K562 (cell line): ENCODE results near the gene TNK2. TPM values are rescaled to one million over a fixed set of nuclear protein-coding genes. Genes with fewer than 3 reads are reported as not detected.
"Not testable (repeated sequence)": the region's sequence is repeated elsewhere in the genome, so short reads cannot be mapped to it uniquely, and the experiment has no call there.

Source experiments
- ATAC-seq: fragments of 200-7000 bp; cut with Tn5 transposase; 3 replicates; pipeline ENCODE4 v1.9.1; 2020; ENCODE audit warnings: moderate library complexity
- BruUV-seq: library from RNA; stranded (reverse); fragments of 400-500 nt; replicated peaks from 2 replicates; lab custom pipeline; 2021; lab: Mats Ljungman, UMichigan
- CTCF ChIA-PET: fragments of 300-600 bp; formaldehyde crosslinking; extraction: SDS; loops from one replicate; lab custom pipeline; 2021; ENCODE audit warnings: low intra/inter-chr PET ratio; lab: Yijun Ruan, JAX
- POLR2A ChIA-PET: fragments of 300-600, 350-650 bp; sonication (Branson Sonifier 250); formaldehyde crosslinking; extraction: SDS; loops from one replicate; lab custom pipeline; 2021; ENCODE audit warnings: antibody characterized with exemption, inconsistent platforms; lab: Yijun Ruan, JAX
- DNase-seq, 4 experiments: peaks; one replicate each; pipeline versions ENCODE4 v3.0.0 to v3.0.0-alpha.2; 2011 to 2018; ENCODE audit warnings: low spot score in 3 of 4, mixed read lengths in 3 of 4; ENCODE audit errors: extremely low read depth in 1 of 4
- FAIRE-seq: peaks from 2 replicates; lab custom pipeline; 2011; peaks lifted over from hg19 to GRCh38; lab: Jason Lieb, UNC
- H2AFZ ChIP-seq: 2 replicates; pipeline ENCODE4 v1.6.0; 2011; ENCODE audit warnings: low read depth, low read length, control low read depth, inconsistent platforms
- H3K27ac ChIP-seq: fragments of 200-600 bp; 3 replicates; pipeline ENCODE4 v1.8.0; 2011; ENCODE audit warnings: low read depth, mild to moderate bottlenecking, control low read depth, inconsistent platforms, low read length, moderate library complexity, mixed read lengths; ENCODE audit errors: extremely low read depth
- H3K27me3 ChIP-seq, 2 experiments: fragments of 300-600 bp in 1 of 2; 2 replicates in 1 of 2; 3 replicates in 1 of 2; pipeline versions ENCODE4 v1.6.0 to v1.8.0; 2011; ENCODE audit warnings: inconsistent platforms in 2 of 2, low read length in 2 of 2, mild to moderate bottlenecking in 1 of 2, mixed read lengths in 1 of 2, moderate library complexity in 1 of 2; ENCODE audit not compliant: control insufficient read depth in 2 of 2, insufficient read depth in 2 of 2
- H3K36me3 ChIP-seq: fragments of 300-600 bp; 3 replicates; pipeline ENCODE4 v1.8.0; 2011; ENCODE audit warnings: mild to moderate bottlenecking, low read length, inconsistent platforms; ENCODE audit not compliant: control insufficient read depth, insufficient read depth
- H3K4me1 ChIP-seq, 2 experiments: fragments of 200-600 bp in 1 of 2; replicated peaks in 1 of 2; 2 replicates in 1 of 2; 3 replicates in 1 of 2; pipeline versions ENCODE4 v1.5.1 to v1.8.0; 2011; ENCODE audit warnings: inconsistent platforms in 2 of 2, low read length in 2 of 2, mild to moderate bottlenecking in 1 of 2, mixed read lengths in 1 of 2, moderate library complexity in 1 of 2; ENCODE audit not compliant: control insufficient read depth in 2 of 2, insufficient read depth in 2 of 2
- H3K4me2 ChIP-seq: 2 replicates; pipeline ENCODE4 v1.6.1; 2011; ENCODE audit warnings: low read length, control low read depth, inconsistent platforms, mixed read lengths; ENCODE audit not compliant: insufficient read depth
- H3K4me3 ChIP-seq: fragments of 200-600 bp; sonication (generic), shearing (Covaris generic); 2 replicates; pipeline ENCODE4 v1.5.1; 2016; ENCODE audit warnings: control low read depth, inconsistent platforms
- H3K79me2 ChIP-seq: fragments of 200-600 bp; 3 replicates; pipeline ENCODE4 v1.8.0; 2011; ENCODE audit warnings: low read length, inconsistent platforms; ENCODE audit not compliant: control insufficient read depth, insufficient read depth
- H3K9ac ChIP-seq, 2 experiments: 2 replicates each; pipeline versions ENCODE4 v1.6.0 to v1.6.1; 2011; ENCODE audit warnings: low read depth in 2 of 2, low read length in 2 of 2, control low read depth in 1 of 2, inconsistent platforms in 1 of 2, mild to moderate bottlenecking in 1 of 2, mixed read lengths in 1 of 2; ENCODE audit not compliant: insufficient read depth in 1 of 2
- H3K9me1 ChIP-seq: one replicate; pipeline ENCODE4 v1.6.0; 2011; ENCODE audit warnings: inconsistent platforms, mild to moderate bottlenecking, low read length, moderate library complexity; ENCODE audit not compliant: control insufficient read depth, insufficient read depth
- H3K9me3 ChIP-seq: replicated peaks from 2 replicates; pipeline ENCODE4 v1.5.1; 2011; ENCODE audit warnings: low read depth, low read length, inconsistent platforms; ENCODE audit not compliant: control insufficient read depth, insufficient read depth
- H4K20me1 ChIP-seq: replicated peaks from 2 replicates; pipeline ENCODE4 v1.6.1; 2011; ENCODE audit warnings: low read length, inconsistent platforms, mixed read lengths; ENCODE audit not compliant: control insufficient read depth, insufficient read depth
- POLR2A ChIP-seq: fragments of 450-650 bp; conservative IDR thresholded peaks from 2 replicates; pipeline ENCODE4 v1.6.1; 2016
- SUPT5H ChIP-seq: fragments of 450-650 bp; IDR thresholded peaks from 2 replicates; pipeline ENCODE4 v1.6.1; 2016
- WGBS: fragments of 100-300 bp; shearing (Covaris generic); methylation state at CpG from one replicate; pipeline ENCODE4 v1.1.6; 2016; ENCODE audit warnings: low coverage, mixed read lengths; ENCODE audit not compliant: insufficient coverage; ENCODE audit errors: missing lambda C conversion rate; 5-methylcytosine and 5-hydroxymethylcytosine counted together
- in situ Hi-C: fragments of 300-500 bp; cut with MboI; formaldehyde crosslinking; loops from 4 replicates; pipeline ENCODE4 v1.15.0; 2018; ENCODE audit warnings: inconsistent platforms, mixed read lengths
- intact Hi-C: fragments of 100-400 bp; cut with micrococcal nuclease; formaldehyde crosslinking; loops from 2 replicates; pipeline ENCODE4 v1.14.2; 2022
- polyA plus RNA-seq, 8 experiments: library from polyadenylated mRNA; depleted of rRNA in 4 of 8; stranded (reverse) in 5 of 8; unstranded in 3 of 8; fragments of >200 nt; fragmentation: Nextera tagmentation in 2 of 8; fragmentation: Illumina TruSeq in 1 of 8; extraction: Ambion mirVana in 2 of 8; extraction: Trizol in 1 of 8; gene quantifications; 2 replicates each; pipeline versions ENCODE4 v1.2.1 to v1.2.3, GENCODE V29; 2011 to 2014; ENCODE audit warnings: inconsistent platforms in 1 of 8, missing spikeins in 1 of 8
- total RNA-seq, 7 experiments: library from RNA; depleted of rRNA in 6 of 7; stranded (reverse); fragments of >200 nt in 6 of 7; fragmentation: Illumina TruSeq in 2 of 7; extraction: Trizol in 2 of 7; gene quantifications; 2 replicates each; pipeline versions ENCODE4 v1.2.1 to v1.2.3, GENCODE V29; 2011 to 2021; ENCODE audit warnings: low replicate concordance in 1 of 7

The TNK2 gene
- total and polyA plus RNA-seq, 9 of the 15 experiments (the other 6 are each of a cell fraction or from before 2014, with no cell fraction given), result 0.03 to 33.8 (median 6.5) TPM

GRCh38 chr3:195946910-195947699 is 38.8 kb upstream of the TNK2 start:
- H3K27me3 ChIP-seq, H3K4me3 ChIP-seq, POLR2A ChIA-PET, H3K9ac ChIP-seq, H4K20me1 ChIP-seq, FAIRE-seq, H3K27ac ChIP-seq, H3K4me2 ChIP-seq, intact Hi-C loops, DNase-seq, CTCF ChIA-PET, H2AFZ ChIP-seq, H3K9me1 ChIP-seq, BruUV-seq, ATAC-seq, H3K9me3 ChIP-seq, H3K4me1 ChIP-seq: not testable (repeated sequence)
- 90% methylated on average over 8 of the region's 20 CpGs for WGBS
- in situ Hi-C loops, result loop anchor here (10.0 kb wide), 1 partner anchor 1698 kb away; no protein-coding TSS in a partner anchor
- TF ChIP-seq SUPT5H, result 0 out of 2 replicates have a peak, but pooled peaks have one; percentile 44
- peak; percentile 39; the same call in 1 of the 2 replicates for TF ChIP-seq POLR2A
- Histone ChIP-seq H3K79me2 (peaks cover 17% of the 10 kb centered on the region), H3K36me3 (peaks cover 26% of the 10 kb centered on the region; the same call in 2 of the 3 replicates)

- H3K9me1 ChIP-seq, FAIRE-seq, BruUV-seq, H3K9ac ChIP-seq, H3K27ac ChIP-seq, H3K4me1 ChIP-seq, H3K79me2 ChIP-seq, H3K4me2 ChIP-seq, DNase-seq, H3K36me3 ChIP-seq, H2AFZ ChIP-seq, H3K9me3 ChIP-seq, H3K27me3 ChIP-seq, H3K4me3 ChIP-seq, CTCF ChIA-PET, H4K20me1 ChIP-seq, POLR2A ChIA-PET, intact Hi-C loops, ATAC-seq: not testable (repeated sequence)
- 82% methylated on average over 18 of the region's 27 CpGs for WGBS
- in situ Hi-C loops, result loop anchor here (10.0 kb wide), 1 partner anchor 1703 kb away; no protein-coding TSS in a partner anchor
Measured at GRCh38 chr3:195941265-195941815, 33.0 kb upstream of the TNK2 start.

- CTCF ChIA-PET, H3K9me1 ChIP-seq, BruUV-seq, H3K4me3 ChIP-seq, DNase-seq, H3K9me3 ChIP-seq, H3K79me2 ChIP-seq, H3K4me1 ChIP-seq, H2AFZ ChIP-seq, H3K27ac ChIP-seq, H3K4me2 ChIP-seq, H3K27me3 ChIP-seq, H3K9ac ChIP-seq, intact Hi-C loops, H4K20me1 ChIP-seq, FAIRE-seq, H3K36me3 ChIP-seq, ATAC-seq: not testable (repeated sequence)
- WGBS, result 71% methylated on average over 11 of the region's 13 CpGs
- POLR2A ChIA-PET, result interaction anchor here (1.2 to 1.3 kb wide), 2 partner anchors 12 to 29 kb away, joined by 3 to 4 read pairs; no protein-coding TSS in a partner anchor
- in situ Hi-C loops, result loop anchor here (10.0 kb wide), 1 partner anchor 1704 kb away; no protein-coding TSS in a partner anchor
Measured at GRCh38 chr3:195940806-195941205, 32.5 kb upstream of the TNK2 start.
